IPS-NIHi11 (cell line): ENCODE measurements around the gene FFAR4.

Experiments
- DNase-seq: peaks from one replicate; pipeline ENCODE4 v3.0.0; 2012; ENCODE audit warnings: mixed read lengths, low spot score

Gene FFAR4

GRCh38 chr10:93600446-93601145 is 34.1 kb downstream of the FFAR4 start:
- peak; percentile 51 for DNase-seq

DNA sequence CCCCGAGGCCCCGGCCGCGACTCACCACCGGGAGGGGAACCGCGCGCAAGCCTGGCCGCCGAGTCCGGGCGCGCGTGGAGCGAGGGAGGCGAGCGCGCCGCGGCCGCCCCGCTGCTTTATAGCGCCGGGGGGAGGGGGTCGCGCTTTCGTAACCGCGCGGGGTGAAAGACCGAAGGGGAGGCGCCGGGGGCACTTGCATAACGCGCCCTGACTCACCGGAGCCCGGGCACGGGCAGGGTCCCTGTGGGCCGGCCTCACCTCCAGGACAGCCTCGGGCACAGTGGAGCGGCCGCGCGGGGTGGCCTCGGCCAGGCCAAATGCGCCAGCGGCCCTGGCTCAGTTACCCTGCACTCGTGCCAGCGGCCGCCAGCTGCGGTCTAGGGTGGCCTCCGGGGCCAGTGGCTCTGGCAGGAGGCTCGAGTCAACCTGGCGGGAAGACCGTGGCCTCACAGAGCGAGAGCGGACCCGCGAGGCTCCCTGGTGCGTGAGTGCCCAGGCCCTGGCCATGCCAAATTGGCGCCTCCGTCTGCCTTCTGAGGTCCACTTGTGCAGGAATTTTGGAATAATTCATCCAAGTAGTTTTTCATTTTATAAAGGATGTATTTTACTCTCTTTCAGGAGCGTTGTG is 34.8 kb downstream of the FFAR4 start, which contains the start of gene RBP4:
TSS of gene RBP4 (minus strand) at position 90 of the 628 bp plus-strand sequence. CDS start 207 bp downstream, outside the sequence.
- peak; percentile 47 for DNase-seq

DNA sequence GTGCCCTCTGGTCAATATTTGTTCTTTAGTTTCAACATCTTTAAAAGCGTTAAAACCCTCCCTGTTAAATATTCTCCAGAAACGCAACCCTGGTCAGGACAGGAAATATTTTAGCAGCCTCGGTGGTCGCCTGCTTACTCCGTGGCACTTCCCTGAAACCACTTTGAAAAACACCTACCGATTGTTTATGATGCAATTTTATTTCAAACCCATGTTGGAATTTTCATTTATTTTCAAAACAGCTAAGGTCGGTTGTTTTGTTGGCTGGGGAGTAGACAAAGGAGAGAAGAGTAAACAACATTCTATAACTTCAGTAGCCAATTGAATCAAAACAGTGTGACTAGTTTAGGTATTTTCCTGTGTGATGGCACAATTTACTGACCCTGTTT is 35.3 kb downstream of the FFAR4 start:
- no peak for DNase-seq

DNA sequence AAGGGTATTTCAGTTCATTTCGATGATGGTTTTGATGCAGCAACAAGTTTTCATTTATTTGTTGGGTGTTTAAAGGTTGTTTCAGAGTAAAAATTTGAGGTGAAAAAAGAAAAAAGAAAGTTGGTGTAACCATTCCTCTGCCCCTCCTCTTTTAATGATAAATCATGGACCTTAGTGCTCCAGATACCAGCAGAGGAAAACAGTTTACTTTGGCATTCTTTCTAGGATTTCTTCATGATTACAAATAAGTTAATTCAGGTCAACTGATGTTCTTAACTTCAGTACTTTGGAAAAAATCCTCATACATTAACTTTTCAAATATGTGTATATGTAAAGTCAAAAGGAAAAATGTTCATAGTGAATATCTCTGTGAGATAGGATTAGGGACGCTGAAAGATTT is 36.6 kb downstream of the FFAR4 start:
- no peak for DNase-seq

GRCh38 chr10:93604146-93604545 is 37.7 kb downstream of the FFAR4 start:
- no peak for DNase-seq

- DNase-seq, result no peak
Observed at GRCh38 chr10:93608421-93608820, 42.0 kb downstream of the FFAR4 start.

DNA sequence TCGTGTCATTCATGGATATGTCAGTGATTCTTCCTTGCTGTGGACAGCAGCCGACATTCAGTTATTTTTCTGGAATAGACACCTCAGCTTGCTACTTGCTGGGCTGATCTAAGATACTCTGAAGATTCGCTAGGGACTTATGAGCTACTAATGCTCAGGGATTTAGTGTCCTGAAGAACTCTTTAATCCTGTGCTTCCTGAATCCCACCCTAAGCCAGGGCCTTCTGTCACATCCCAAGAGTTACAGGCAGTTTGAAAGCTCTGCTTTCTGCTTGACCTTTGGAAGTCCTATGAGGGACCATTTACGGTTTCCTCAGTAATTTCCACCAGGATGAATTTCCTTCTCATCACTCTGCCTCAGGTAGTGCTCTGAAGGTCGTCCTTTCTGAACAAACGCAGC is 45.8 kb downstream of the FFAR4 start, which contains the start of gene PDE6C:
TSS of gene PDE6C (plus strand) at position 227 of the 400 bp plus-strand sequence. CDS start 189 bp downstream, outside the sequence.
- DNase-seq, result no peak

DNA sequence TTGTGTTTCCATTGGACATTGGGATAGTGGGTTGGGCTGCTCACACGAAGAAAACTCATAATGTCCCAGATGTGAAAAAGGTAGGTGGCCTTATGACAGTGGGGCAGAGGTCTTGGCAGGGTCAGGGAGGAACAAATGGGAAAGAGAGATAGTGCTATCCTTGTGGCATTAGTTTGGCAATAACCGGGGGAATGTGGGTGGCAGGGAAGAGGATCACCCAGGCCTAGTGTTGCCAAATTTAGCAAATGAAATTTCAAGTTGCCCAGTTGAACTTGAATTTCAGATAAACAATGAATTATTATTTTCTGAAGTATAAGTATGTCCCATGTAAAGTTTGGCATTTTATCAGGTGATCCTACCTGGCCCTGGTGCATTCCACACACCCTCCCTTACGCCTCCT is 46.7 kb downstream of the FFAR4 start:
- no peak for DNase-seq

DNA sequence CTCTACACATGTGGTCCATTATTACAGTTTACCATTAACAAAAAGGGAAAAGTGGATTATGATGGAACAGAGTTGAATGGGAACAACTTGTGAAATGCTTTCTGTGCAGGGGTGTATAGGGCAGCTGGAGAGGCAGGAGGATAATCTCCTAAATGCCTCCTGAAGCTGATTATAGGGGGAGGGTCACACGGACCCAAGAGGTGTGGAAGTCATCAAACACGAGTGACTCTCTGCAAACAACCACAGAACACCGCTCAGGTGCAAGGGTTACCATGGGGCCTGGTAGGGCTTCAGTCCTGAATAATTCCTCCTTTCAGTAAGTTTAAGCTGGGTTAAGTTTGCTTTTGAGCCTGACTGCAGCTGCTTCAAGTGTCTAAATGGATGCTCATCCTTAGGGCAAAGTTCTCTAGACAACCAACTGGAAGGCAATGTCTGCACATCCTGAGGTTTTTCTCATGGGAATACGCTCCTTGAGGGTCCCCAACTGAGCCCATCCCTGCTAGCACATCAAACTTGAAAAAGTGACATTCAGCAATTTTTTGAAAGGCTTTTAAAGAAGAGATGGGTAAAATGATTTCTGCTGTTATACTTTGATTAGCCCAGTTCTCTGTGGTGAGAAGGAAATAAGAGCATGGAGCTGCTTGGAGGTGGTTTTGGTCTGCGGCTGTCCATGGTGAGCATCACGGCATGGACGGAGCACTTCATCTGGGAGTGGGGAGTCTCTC is 47.8 kb downstream of the FFAR4 start:
- DNase-seq, result no peak

DNA sequence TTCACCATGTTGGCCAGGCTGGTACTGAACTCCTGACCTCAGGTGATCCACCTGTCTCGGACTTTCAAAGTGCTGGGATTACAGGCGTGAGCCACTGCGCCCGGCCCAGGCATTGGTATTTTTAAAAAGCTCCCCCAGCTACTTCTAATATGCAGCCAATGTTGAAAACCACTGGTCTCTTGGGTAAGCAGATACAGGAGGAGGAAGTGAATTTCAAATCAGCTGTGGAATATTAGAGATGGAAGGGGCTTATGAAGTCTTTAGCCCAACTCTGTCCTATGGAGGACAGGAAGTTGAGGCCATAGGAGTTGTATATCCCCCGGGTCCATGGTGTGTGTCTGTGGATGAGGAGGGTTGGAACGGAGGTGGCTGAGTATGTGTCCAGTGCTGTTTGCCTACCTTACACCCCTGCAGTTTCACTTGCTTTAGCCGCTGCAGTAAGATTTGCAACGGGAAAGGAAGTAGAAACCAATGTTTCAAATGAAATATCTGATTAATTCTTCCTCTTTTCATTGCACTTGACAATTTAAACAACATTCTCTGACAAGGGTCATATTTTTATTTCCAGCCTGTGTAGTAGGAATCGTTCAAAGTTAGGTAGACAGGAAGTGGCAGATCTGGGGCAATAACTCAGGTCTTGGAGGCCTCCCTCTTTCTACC is 49.2 kb downstream of the FFAR4 start:
- DNase-seq, result no peak

GRCh38 chr10:93620925-93621324 is 54.5 kb downstream of the FFAR4 start:
- DNase-seq, result no peak

DNA sequence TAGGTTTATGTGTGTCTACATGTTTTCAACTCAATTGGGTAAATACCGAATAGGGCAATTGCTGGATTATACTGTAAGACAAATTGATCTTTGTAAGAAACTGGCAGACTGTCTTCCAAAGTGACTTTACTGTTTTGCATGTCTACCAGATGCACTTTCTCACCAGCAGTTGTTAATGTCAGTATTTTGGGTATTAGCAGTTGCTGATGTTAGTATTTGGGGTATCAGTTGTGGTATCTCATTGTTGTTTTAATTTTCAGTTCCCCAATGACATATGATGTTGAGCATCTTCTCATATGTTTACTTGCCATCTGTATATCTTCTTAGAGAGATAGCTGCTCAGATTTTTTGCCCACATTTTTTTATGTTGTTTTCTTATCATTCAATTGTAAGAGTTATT is 56.5 kb downstream of the FFAR4 start:
- DNase-seq, result no peak

GRCh38 chr10:93628858-93629257 is 62.4 kb downstream of the FFAR4 start:
- DNase-seq, result no peak

DNA sequence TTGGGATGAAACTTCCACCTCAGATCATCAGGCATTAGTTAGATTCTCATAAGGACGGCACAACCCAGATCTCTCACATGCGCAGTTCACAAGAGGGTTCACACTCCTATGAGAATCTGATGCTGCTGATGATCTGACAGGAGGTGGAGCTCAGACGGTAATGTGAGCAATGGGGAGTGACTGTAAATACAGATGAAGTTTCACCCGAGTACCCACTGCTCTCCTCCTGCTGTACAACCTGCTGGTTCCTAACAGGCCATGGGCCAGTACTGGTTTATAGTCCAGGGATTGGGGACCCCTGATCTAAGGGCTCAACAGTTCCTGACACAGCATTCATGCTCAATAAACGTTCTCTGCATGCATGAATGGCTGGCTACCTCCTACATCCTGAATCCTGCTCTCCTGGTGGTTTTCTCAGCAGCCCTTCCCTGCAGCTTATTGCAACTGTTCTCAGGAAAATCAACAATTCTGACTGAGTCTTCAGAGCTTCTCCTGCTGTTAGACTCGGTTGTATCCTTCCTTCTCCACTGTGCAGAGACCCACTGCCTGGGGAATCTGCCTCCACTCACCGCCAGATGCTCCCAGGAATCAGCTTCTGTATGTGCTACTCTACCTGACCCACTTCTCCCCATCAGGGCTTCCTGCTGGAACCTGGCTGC is 63.3 kb downstream of the FFAR4 start:
- no peak for DNase-seq

- no peak for DNase-seq
Observed at GRCh38 chr10:93630625-93631557, 64.4 kb downstream of the FFAR4 start.
